Eye (tissue), 1 donor: ENCODE measurements around the gene ENPEP.

Experiments used
- DNase-seq: peaks from one replicate; pipeline ENCODE4 v3.0.0-alpha.2; 2015

The ENPEP gene

GRCh38 chr4:110610940-110611831 lies 135.2 kb downstream of the ENPEP start:
- peak; percentile 66 for DNase-seq

- DNase-seq: no peak
Measured at GRCh38 chr4:110611968-110612447, 136.1 kb downstream of the ENPEP start.

GRCh38 chr4:110612631-110613269 lies 136.8 kb downstream of the ENPEP start:
- DNase-seq: peak; percentile 63

GRCh38 chr4:110613745-110614144 lies 137.8 kb downstream of the ENPEP start:
- no peak for DNase-seq

- DNase-seq: peak; percentile 67
Measured at GRCh38 chr4:110614173-110614963, 138.4 kb downstream of the ENPEP start.
